Left ventricle myocardium superior (tissue), 1 donor: ENCODE measurements around the gene HLX. TPM values are rescaled to one million over a fixed set of nuclear protein-coding genes. Genes with fewer than 3 reads are reported as not detected.

ENCODE experiments used
- ATAC-seq: fragments of 200-7000 bp; cut with Tn5 transposase; one replicate; pipeline ENCODE4 v1.9.1; 2020; ENCODE audit warnings: mild to moderate bottlenecking, moderate library complexity
- DNase-seq: peaks from one replicate; pipeline ENCODE4 v3.0.0-alpha.2; 2020
- intact Hi-C: fragments of 100-400 bp; cut with micrococcal nuclease; formaldehyde crosslinking; loops from one replicate; pipeline ENCODE4 v1.11.0; 2022
- total RNA-seq: library from RNA; stranded (reverse); fragmentation: NEBNext Ultra II Directional; extraction: Animal tissue kit (Norgen Biotek cat#: 25700); gene quantifications from one replicate; pipeline ENCODE4 v1.2.1, GENCODE V29; 2021
- donor health status: DM: no; HTN: yes; CAD: no; lungs with severe emphysema.

HLX gene
- total RNA-seq, 1 donor from 2014 or later = 4.0 TPM

- ATAC-seq (peak; percentile 76), DNase-seq (peak; percentile 81)
- intact Hi-C loops = loop anchor here (10.0 kb wide), 1 partner anchor 65 kb away; no protein-coding TSS in a partner anchor
Measured at GRCh38 chr1:220879509-220880361, 492 bp downstream of the HLX start.

DNA sequence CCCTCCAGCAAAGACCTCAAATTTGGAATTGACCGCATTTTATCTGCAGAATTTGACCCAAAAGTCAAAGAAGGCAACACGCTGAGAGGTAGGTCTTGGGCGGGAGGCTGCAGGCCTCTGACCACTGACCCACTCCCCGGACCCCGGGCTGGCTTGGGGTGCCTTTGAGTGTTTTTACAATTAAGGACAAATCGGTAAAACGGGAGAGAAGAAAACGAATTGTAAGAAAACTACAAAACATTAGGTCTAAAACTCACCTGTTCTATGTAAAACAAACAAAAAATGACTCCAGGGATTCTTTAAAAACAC lies 1.1 kb downstream of the HLX start:
- DNase-seq = no peak
- intact Hi-C loops = no loop called here
- ATAC-seq = no peak

GRCh38 chr1:220880726-220881506 lies 1.7 kb downstream of the HLX start:
- ATAC-seq (no peak), DNase-seq (peak; percentile 79)
- intact Hi-C loops = no loop called here

DNA sequence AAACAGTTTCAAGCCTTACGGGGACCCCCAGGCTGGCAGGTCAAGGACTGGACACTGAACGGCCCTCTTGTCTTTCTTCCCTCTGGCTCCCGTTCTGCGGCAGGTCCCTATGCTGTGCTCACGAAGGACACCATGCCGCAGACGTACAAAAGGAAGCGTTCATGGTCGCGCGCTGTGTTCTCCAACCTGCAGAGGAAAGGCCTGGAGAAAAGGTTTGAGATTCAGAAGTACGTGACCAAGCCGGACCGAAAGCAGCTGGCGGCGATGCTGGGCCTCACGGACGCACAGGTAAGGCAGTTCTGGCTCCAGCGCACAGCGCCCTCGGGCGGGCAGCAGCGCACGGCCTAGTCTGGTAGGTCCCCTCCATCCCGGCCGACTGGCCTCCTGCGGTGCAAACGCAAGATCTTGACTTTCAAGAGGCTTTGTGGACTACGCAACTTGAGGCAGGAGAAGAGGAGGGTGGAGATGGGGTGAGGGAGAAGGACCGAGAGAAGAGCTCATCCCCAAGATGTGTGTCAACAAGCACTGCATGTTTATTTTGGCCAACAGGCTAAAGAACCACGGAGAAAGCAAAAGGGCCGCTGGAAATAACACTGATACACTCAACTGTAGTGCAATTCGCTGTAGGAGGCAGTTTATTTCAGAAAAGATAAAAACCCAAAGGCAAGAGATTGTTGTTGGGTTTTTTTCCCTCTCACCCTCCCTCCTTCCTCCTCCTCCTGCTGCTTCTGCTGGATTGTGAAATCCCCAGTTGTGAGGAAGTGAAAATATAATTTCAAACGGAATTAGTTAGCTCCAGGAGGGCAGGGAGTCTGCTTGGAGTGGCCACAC lies 3.0 kb downstream of the HLX start:
- ATAC-seq (peak; percentile 6), DNase-seq (peak; percentile 59)
- intact Hi-C loops = no loop called here

DNA sequence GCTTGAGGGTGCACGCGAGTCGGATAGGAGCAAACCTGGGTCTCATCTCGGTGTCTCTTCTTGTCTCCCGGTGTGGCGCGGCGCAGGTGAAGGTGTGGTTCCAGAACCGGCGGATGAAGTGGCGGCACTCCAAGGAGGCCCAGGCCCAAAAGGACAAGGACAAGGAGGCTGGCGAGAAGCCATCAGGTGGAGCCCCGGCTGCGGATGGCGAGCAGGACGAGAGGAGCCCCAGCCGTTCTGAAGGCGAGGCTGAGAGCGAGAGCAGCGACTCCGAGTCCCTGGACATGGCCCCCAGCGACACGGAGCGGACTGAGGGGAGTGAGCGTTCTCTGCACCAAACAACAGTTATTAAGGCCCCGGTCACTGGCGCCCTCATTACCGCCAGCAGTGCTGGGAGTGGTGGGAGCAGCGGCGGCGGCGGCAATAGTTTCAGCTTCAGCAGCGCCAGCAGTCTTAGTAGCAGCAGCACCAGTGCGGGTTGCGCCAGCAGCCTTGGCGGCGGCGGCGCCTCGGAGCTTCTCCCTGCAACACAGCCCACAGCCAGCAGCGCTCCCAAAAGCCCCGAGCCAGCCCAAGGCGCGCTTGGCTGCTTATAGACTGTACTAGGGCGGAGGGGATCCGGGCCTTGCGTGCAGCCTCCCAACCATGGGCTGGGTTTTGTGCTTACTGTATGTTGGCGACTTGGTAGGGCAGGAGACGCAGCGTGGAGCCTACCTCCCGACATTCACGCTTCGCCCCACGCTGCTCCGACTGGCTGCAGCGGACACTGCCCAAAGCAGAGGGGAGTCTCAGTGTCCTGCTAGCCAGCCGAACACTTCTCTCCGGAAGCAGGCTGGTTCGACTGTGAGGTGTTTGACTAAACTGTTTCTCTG lies 5.1 kb downstream of the HLX start:
- intact Hi-C loops = no loop called here
- DNase-seq = peak; percentile 58
- peak; percentile 14 for ATAC-seq

- ATAC-seq (no peak), DNase-seq (no peak)
- intact Hi-C loops = no loop called here
Measured at GRCh38 chr1:220884981-220885918, 6.0 kb downstream of the HLX start.

GRCh38 chr1:220885971-220886370 lies 6.7 kb downstream of the HLX start:
- DNase-seq (no peak), ATAC-seq (no peak)
- intact Hi-C loops = no loop called here

DNA sequence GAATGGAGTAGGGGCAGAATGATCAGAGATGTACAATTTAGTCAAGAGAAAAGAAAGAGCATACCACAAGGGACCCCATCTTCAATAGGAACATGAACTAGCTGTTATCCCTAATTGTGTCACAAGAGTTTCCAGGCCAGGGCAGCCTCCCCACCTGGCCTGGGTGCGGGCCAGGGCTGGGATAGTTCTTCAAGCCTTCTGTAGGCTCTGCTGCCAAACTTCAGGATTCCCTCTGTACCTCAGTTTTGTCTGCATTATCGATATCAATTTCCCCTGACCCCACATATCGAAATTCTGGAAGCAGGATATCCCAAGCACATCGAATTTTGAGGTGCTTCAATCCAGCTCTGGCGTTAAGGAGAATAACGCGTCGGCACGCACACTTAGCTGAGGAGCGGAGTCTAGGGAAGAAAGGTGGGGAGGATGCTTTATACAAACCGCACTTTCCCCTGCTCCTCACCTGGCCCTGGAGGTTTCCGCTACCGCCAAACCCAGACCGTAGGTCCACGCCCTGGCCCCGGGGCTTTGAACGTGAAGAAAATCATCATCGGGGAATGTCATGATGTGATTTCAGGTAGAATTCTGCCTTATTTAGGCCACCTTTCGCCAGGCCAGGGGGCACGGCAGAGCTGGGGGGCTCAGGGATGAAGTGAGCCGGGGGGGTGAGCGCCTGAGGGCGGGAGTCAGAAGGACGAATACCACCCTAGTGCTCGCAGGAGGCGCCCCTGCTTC lies 7.4 kb downstream of the HLX start:
- intact Hi-C loops = no loop called here
- ATAC-seq (no peak), DNase-seq (no peak)

DNA sequence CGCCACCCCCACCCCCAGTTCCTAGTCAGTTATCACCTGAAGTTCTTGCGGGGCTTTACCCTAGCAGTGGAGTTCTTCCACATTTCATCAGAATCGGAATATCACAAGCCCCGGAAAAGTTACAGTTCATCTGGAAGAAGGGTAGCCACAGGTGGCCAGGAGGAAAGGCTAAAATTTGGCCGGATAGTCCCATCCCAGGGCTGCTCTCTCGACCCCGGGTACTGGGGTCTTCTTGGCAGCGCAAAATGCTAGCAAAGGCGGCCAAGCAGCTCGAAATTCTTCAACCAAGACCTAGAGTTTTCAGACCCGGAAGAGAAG lies 7.9 kb downstream of the HLX start:
- intact Hi-C loops = no loop called here
- ATAC-seq (no peak), DNase-seq (no peak)

GRCh38 chr1:220887520-220888416 lies 8.5 kb downstream of the HLX start:
- intact Hi-C loops = no loop called here
- DNase-seq (peak; percentile 54), ATAC-seq (peak; percentile 49)

DNA sequence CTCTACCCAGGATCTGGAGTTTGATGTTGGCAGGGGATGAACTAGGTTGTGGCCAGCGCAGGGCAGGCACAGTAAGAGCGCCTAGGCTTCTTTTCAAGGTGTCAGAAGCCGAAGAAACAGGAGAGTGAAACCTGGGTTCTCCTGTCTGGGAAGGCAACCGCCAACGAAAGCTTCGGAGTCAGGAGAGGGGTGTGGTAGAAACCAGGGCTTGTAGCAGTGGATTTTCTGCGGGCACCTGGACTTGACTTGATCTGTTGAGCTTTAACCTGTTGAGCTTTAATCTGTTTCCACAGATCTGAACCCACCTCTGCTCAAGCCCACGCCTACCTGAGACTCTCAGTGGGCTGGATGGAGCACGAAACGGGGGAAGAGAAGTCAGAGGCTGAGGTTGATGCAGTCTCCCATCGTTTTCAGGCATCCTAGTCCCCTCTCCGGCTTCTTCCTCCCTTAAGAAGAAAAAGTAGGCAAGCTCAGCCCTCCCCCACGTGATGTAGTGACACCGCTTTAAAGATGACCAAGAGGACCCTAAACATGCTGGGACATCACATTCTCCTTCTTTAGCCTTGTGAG lies 9.3 kb downstream of the HLX start:
- intact Hi-C loops = no loop called here
- ATAC-seq (no peak), DNase-seq (no peak)

GRCh38 chr1:220889333-220889732 lies 10.1 kb downstream of the HLX start:
- intact Hi-C loops = no loop called here
- no peak for DNase-seq
- ATAC-seq = no peak

- no peak for DNase-seq
- no peak for ATAC-seq
- intact Hi-C loops = no loop called here
Measured at GRCh38 chr1:220889848-220890287, 10.6 kb downstream of the HLX start.

- ATAC-seq (no peak), DNase-seq (no peak)
- intact Hi-C loops = no loop called here
Measured at GRCh38 chr1:220890602-220891001, 11.4 kb downstream of the HLX start.

DNA sequence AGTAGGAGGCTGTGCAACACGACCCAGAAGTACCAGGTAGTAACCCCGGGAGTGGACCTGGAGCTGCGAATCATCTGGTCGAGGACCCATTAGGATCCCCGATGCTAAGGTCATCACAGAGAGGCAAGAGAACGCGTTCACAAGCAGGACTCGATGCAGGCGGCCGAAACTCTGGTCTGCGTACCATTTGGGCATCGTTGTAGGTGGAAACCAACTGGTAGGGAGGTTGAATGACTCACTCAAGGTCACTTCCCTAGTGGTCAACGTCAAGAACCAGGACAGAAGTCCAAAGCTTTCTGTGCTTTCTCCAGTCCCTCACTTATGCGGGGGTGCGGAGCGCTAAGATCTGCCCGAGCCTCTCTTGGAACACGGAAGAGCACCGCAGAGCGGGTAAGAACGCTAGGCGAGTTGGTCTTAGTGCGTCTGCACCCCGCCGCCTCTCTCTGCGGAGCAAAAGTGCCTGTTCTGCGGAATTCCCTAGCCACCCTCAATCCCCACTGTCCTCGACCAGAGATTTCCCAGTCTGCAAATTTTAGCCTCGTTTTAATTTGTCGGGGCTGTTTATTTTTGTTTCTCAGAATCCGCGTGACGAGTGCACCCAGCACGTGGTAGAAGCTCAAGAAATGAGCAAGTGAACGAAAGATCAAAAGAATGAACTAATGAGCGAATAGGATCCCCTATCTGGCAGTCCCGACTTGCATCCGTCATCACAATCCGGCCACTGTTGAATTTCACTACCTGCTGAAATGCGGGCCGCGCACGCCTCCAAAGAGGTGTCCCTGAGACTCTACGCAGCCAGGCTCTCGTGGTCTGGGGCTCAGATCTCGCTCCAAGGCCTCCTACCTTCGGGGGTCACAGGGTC lies 12.2 kb downstream of the HLX start:
- intact Hi-C loops = no loop called here
- no peak for DNase-seq

More for the DNA sequence above, 12.2 kb downstream of the HLX start:
- ATAC-seq = no peak
